Suprapubic skin (tissue), 4 donors: Measurements from ENCODE around the gene SYNJ2.

ENCODE experiments used
- CTCF ChIP-seq, 2 donors: fragments of 200-600 bp in 1 of 2; fragments of 450-650 bp in 1 of 2; sonication (generic) in 1 of 2; IDR thresholded peaks; one replicate each; pipeline ENCODE4 v1.5.1; 2016 to 2019; ENCODE audit warnings: antibody characterized with exemption in 2 of 2, mild to moderate bottlenecking in 1 of 2, moderate library complexity in 1 of 2
- EP300 ChIP-seq: sonication (generic); formaldehyde crosslinking; IDR thresholded peaks from one replicate; pipeline ENCODE4 v1.6.1; 2017; ENCODE audit warnings: antibody characterized with exemption
- POLR2A ChIP-seq, 2 donors: fragments of 450-650 bp; IDR thresholded peaks; one replicate each; pipeline ENCODE4 v1.6.1; 2017; ENCODE audit warnings: antibody characterized with exemption in 2 of 2, mild to moderate bottlenecking in 2 of 2, moderate library complexity in 2 of 2
- POLR2AphosphoS5 ChIP-seq, 3 donors: sonication (generic); formaldehyde crosslinking; IDR thresholded peaks; one replicate each; pipeline ENCODE4 v1.6.1; 2017; ENCODE audit warnings: antibody characterized with exemption in 3 of 3

DNA sequence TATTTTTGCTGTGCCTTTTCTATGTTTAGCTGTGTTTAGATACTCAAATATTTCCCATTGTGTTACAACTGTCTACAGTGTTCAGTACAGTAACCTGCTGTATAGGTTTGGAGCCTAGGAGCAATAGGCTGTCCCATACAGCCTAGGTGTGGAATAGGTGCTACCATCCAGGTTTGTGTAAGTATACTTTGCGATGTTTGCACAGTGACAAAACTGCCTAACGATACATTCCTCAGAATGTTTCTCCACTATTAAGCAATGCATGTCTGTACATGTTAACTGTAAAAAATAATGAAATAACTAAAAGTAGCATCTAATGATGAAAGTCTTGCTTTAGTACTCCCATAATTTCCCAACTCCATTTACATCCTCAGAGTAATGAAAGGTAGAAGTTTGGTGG lies 140.4 kb downstream of the SYNJ2 start:
- TF ChIP-seq POLR2A (IDR thresholded peaks at IDR 0.05) (no peak), CTCF (IDR thresholded peaks at IDR 0.05) (no peak), POLR2AphosphoS5 (IDR thresholded peaks at IDR 0.05) (no peak), EP300 (no peak)
